Spleen (tissue), 11 donors: ENCODE data around the gene ZYX. TPM values are rescaled to one million over a fixed set of nuclear protein-coding genes. Genes with fewer than 3 reads are reported as not detected.

ENCODE experiments used
- DNase-seq: peaks from one replicate; pipeline ENCODE4 v3.0.0-alpha.2; 2020
- H3K27ac ChIP-seq, 8 donors: fragments of 200-600 bp; sonication (generic) in 7 of 8; 1 replicate in 4 of 8; 2 replicates in 4 of 8; pipeline versions ENCODE4 v1.5.0 to v1.8.0; 2016 to 2021; ENCODE audit warnings: inconsistent platforms in 4 of 8, mild to moderate bottlenecking in 4 of 8, moderate library complexity in 1 of 8
- H3K27me3 ChIP-seq, 7 donors: fragments of 200-600 bp; sonication (generic) in 6 of 7; replicated peaks in 1 of 7; 1 replicate in 4 of 7; 2 replicates in 3 of 7; pipeline versions ENCODE4 v1.5.0 to v1.8.0; 2016 to 2021; ENCODE audit warnings: inconsistent platforms in 3 of 7, mild to moderate bottlenecking in 1 of 7
- H3K36me3 ChIP-seq, 6 donors: fragments of 200-600 bp; sonication (generic) in 5 of 6; 1 replicate in 4 of 6; 2 replicates in 2 of 6; pipeline versions ENCODE4 v1.5.0 to v1.8.0; 2016 to 2021; ENCODE audit warnings: inconsistent platforms in 2 of 6
- H3K4me1 ChIP-seq, 6 donors: fragments of 200-600 bp; sonication (generic) in 5 of 6; 1 replicate in 3 of 6; 2 replicates in 3 of 6; pipeline versions ENCODE4 v1.5.0 to v1.8.0; 2016 to 2021; ENCODE audit warnings: inconsistent platforms in 3 of 6
- H3K4me3 ChIP-seq, 8 donors: fragments of 200-600 bp; sonication (generic) in 7 of 8; 1 replicate in 4 of 8; 2 replicates in 4 of 8; pipeline versions ENCODE4 v1.5.0 to v1.8.0; 2016 to 2021; ENCODE audit warnings: inconsistent platforms in 4 of 8, mild to moderate bottlenecking in 4 of 8, moderate library complexity in 2 of 8
- H3K9me3 ChIP-seq, 8 donors: fragments of 200-600 bp; sonication (generic) in 7 of 8; 1 replicate in 4 of 8; 2 replicates in 4 of 8; pipeline versions ENCODE4 v1.5.0 to v1.8.0; 2016 to 2021; ENCODE audit warnings: inconsistent platforms in 4 of 8
- POLR2A ChIP-seq, 3 donors: fragments of 450-650 bp; IDR thresholded peaks; one replicate each; pipeline ENCODE4 v1.5.1; 2017; ENCODE audit warnings: antibody characterized with exemption in 3 of 3, mild to moderate bottlenecking in 1 of 3
- POLR2AphosphoS5 ChIP-seq, 3 donors: sonication (generic); formaldehyde crosslinking; IDR thresholded peaks; one replicate each; pipeline ENCODE4 v1.5.1; 2017; ENCODE audit warnings: antibody characterized with exemption in 3 of 3
- WGBS, 5 donors: extraction: QIAGEN DNeasy Blood & Tissue Kit in 3 of 5; methylation state at CpG; one replicate each; pipeline versions ENCODE4 v1.1.5 to v1.1.7; 2013 to 2018; 5-methylcytosine and 5-hydroxymethylcytosine counted together
- intact Hi-C: fragments of 100-400 bp; cut with DNase I; formaldehyde crosslinking; loops from one replicate; pipeline ENCODE4 v1.15.0; 2023; ENCODE audit warnings: low total_unique reads
- polyA plus RNA-seq, 3 donors: library from polyadenylated mRNA; stranded (reverse); fragments of 200-250 nt; gene quantifications; one replicate each; pipeline ENCODE4 v1.2.1, GENCODE V29; 2013
- total RNA-seq, 7 donors: library from RNA; depleted of rRNA in 3 of 7; stranded (reverse); fragments of >200 nt in 3 of 7; fragmentation: NEBNext Ultra II Directional in 4 of 7; extraction: Animal tissue kit (Norgen Biotek cat#: 25700) in 4 of 7; gene quantifications; one replicate each; pipeline versions ENCODE4 v1.1.0 to v1.2.1, GENCODE V29; 2016 to 2021
- TF ChIP-seq, protein P1 (sequence below), 11 experiments: fragments of 200-600 bp in 7 of 11; fragments of 450-650 bp in 4 of 11; sonication (generic) in 4 of 11; IDR thresholded peaks in 8 of 11; conservative IDR thresholded peaks in 3 of 11; 1 replicate in 7 of 11; 2 replicates in 4 of 11; pipeline versions ENCODE4 v1.4.0 to v1.8.0; 2016 to 2021; ENCODE audit warnings: antibody characterized with exemption in 11 of 11, inconsistent platforms in 4 of 11, mild to moderate bottlenecking in 1 of 11
- donor health status: healthy with polysubstance abuse.
- donor health status: DM: no; HTN: no; CAD: no; lungs with moderate emphysema.
- donor health status: DM: no; HTN: no; CAD: no.
- donor health status: Bipolar disorder and iron deficiency.
- donor health status: healthy.
- donor health status: DM: no; HTN: no; CAD: no.
- donor health status: DM: yes; HTN: yes; CAD: no.

ZYX gene
- total and polyA plus RNA-seq, 10 donors, result 50.3 to 439 (median 187) TPM

DNA sequence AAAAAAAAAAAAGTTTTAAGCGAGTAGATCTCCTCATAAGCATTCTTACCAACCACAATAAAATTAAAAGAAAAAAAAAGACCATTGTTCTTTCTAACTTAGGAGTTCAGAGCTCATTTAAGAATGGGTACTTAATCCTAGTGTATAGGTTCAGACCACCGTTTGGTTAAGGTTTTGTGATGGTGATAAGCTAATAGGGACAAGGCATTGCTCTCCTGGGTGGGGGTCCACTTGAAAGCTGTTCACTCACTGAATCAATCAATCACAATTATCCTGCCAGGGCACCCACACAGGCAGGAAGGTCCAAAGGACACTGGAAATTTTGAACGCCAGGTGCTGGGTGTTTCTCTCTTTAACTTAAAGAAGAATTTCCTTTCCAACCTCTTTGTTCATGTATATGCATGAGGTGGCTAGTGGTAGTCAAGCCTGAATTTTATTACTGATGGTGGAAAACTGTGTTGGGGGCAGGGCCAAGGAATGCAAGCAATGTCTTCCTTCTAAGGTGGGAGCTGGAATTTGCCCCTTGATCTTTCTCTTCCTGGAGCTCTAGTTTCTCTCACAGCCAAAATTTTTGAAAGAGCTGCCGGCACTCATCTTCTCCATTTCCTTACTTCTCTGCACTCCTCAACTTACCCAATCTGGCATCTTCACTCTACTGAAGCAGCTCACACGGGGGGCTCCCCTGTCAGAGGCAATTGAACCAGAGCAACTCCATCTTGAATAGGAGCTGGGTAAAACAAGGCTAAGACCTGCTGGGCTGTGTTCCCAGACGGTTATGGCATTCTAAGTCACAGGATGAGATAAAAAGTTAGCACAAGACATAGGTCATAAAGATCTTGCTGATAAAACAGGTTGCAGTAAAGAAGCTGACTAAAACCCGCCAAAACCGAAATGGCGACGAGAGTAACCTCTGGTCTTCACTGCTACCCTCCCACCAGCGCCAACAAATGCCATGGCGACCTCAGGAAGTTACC is 11.2 kb upstream of the ZYX start:
- TF ChIP-seq, protein P1, sequence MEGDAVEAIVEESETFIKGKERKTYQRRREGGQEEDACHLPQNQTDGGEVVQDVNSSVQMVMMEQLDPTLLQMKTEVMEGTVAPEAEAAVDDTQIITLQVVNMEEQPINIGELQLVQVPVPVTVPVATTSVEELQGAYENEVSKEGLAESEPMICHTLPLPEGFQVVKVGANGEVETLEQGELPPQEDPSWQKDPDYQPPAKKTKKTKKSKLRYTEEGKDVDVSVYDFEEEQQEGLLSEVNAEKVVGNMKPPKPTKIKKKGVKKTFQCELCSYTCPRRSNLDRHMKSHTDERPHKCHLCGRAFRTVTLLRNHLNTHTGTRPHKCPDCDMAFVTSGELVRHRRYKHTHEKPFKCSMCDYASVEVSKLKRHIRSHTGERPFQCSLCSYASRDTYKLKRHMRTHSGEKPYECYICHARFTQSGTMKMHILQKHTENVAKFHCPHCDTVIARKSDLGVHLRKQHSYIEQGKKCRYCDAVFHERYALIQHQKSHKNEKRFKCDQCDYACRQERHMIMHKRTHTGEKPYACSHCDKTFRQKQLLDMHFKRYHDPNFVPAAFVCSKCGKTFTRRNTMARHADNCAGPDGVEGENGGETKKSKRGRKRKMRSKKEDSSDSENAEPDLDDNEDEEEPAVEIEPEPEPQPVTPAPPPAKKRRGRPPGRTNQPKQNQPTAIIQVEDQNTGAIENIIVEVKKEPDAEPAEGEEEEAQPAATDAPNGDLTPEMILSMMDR (IDR thresholded peaks at IDR 0.05 in 8 of 11, conservative IDR thresholded peaks at IDR 0.05 in 3 of 11), result no peak
- TF ChIP-seq POLR2AphosphoS5 (IDR thresholded peaks at IDR 0.05) (no peak), POLR2A (IDR thresholded peaks at IDR 0.05) (no peak)
- Histone ChIP-seq H3K27me3 (peaks cover 0 to 11% (median 2%) of the 10 kb centered on the region in 7 donors), H3K27ac (no peak overlapping the region), H3K9me3 (no peaks in the 10 kb centered on the region), H3K36me3 (no peaks in the 10 kb centered on the region), H3K4me3 (no peak overlapping the region), H3K4me1 (peaks cover 5 to 35% (median 24%) of the 10 kb centered on the region in 6 donors)
- no peak for DNase-seq
- WGBS, 5 donors, result 80 to 91% (median 86%) methylated on average over 12 of the region's 12 CpGs
- intact Hi-C loops, result no loop called here

DNA sequence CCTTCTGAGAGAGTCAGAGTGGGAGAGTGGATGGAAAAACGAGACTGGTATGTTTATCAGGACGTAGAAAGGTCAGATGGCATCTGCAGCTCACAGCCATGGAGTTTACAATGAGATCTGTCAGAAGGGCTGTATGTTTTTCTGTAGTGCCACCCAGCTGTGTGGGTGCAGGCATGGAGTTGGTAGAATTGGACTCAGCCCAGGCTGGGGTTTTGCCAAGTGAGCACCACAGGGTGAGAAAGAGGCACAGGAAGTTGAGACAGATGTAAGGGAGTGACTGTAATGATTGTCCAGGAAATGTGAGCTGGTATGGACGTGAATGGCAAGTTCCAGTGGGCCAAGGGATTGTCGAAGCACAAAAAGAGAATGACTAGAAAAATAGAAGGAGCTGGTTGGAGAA is 9.1 kb upstream of the ZYX start:
- TF ChIP-seq POLR2AphosphoS5 (IDR thresholded peaks at IDR 0.05), result peak in 1 of 3 donors; percentile 47
- TF ChIP-seq, protein P1 (IDR thresholded peaks at IDR 0.05 in 8 of 11, conservative IDR thresholded peaks at IDR 0.05 in 3 of 11), result peak in 3 of 11 experiments; percentile 12 to 37 (median 33)
- TF ChIP-seq POLR2A (IDR thresholded peaks at IDR 0.05), result no peak
- Histone ChIP-seq H3K27ac (peak overlapping the region in 6 of 8 donors; percentile 15 to 64 (median 42)), H3K4me1 (peaks cover 8 to 56% (median 44%) of the 10 kb centered on the region in 6 donors), H3K4me3 (no peak overlapping the region), H3K9me3 (no peaks in the 10 kb centered on the region), H3K27me3 (no peaks in the 10 kb centered on the region), H3K36me3 (no peaks in the 10 kb centered on the region)
- intact Hi-C loops, result no loop called here
- DNase-seq, result peak; percentile 80
- 13 to 23% (median 19%) methylated on average over 4 of the region's 4 CpGs for WGBS, 5 donors

DNA sequence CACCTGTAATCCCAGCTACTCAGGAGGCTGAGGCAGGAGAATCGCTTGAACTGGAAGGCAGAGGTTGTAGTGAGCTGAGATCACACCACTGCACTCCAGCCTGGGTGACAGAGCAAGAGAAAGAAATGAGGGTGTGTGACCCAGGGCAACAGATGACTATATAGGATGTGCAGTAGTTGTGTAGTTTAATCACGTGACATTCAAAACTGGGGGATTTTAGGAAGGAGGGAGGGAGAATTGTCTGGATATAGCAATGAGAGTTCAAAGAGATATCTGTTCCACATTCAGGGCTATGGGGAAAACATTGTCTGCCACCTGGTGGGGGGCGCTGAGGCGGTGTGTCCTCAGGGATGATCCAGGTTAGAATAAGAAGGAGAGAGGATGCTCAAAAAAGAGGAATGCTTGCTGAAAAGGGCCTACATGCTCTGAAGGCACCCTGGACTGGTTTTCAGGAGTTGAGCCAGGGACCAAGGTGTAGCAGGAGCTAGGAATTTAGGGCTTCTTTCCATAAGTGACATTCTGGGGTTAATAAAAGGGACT is 7.8 kb upstream of the ZYX start:
- no peaks in the 10 kb centered on the region for H3K9me3 ChIP-seq
- intact Hi-C loops, result no loop called here
- no peak for DNase-seq
- no peaks in the 10 kb centered on the region for H3K27me3 ChIP-seq
- H3K4me1 ChIP-seq, result peaks cover 8 to 68% (median 52%) of the 10 kb centered on the region in 6 donors
- H3K4me3 ChIP-seq, result no peak overlapping the region
- no peaks in the 10 kb centered on the region for H3K36me3 ChIP-seq
- TF ChIP-seq POLR2AphosphoS5 (IDR thresholded peaks at IDR 0.05) (no peak), POLR2A (IDR thresholded peaks at IDR 0.05) (no peak)
- TF ChIP-seq, protein P1 (IDR thresholded peaks at IDR 0.05 in 8 of 11, conservative IDR thresholded peaks at IDR 0.05 in 3 of 11), result no peak
- 89 to 93% (median 90%) methylated on average over 4 of the region's 4 CpGs for WGBS, 5 donors
- H3K27ac ChIP-seq, result peak overlapping the region in 1 of 8 donors; percentile 64

DNA sequence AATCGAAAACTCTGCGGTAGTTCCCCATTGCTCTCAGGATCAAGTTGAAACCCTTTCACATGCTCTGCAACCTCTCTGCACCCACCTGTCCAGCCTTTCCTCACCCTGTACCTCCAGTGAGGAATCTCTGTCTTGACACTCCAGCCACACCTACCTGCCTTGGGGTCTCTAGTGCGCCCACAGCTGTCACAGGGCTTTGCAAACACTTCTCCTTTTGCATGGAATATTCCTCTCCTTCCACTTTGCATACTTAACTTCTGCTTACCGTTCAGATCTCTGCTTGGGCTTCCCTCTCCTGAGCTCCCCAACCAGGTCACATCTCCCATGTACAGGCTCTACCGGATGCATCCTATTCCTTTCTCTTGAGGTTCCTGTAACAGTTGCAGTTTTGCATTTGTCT is 6.6 kb upstream of the ZYX start:
- intact Hi-C loops, result no loop called here
- Histone ChIP-seq H3K27me3 (no peaks in the 10 kb centered on the region), H3K9me3 (no peaks in the 10 kb centered on the region), H3K4me1 (peaks cover 12 to 81% (median 64%) of the 10 kb centered on the region in 6 donors), H3K4me3 (no peak overlapping the region), H3K27ac (peak overlapping the region; percentile 10 to 90 (median 82)), H3K36me3 (no peaks in the 10 kb centered on the region)
- TF ChIP-seq POLR2A (IDR thresholded peaks at IDR 0.05) (no peak), POLR2AphosphoS5 (IDR thresholded peaks at IDR 0.05) (no peak)
- TF ChIP-seq, protein P1 (IDR thresholded peaks at IDR 0.05 in 8 of 11, conservative IDR thresholded peaks at IDR 0.05 in 3 of 11), result no peak
- peak; percentile 66 for DNase-seq
- WGBS, 5 donors, result 47 to 76% (median 61%) methylated on average over 5 of the region's 5 CpGs
